GM13976 (cell line): ENCODE results near the gene ZNF610.

Experiments used
- DNase-seq: peaks from one replicate; pipeline ENCODE4 v3.0.0; 2012; ENCODE audit warnings: low spot score
- in situ Hi-C: fragments of 300-500 bp; cut with MboI; formaldehyde crosslinking; loops from one replicate; pipeline ENCODE4 v1.12.0; 2022; ENCODE audit warnings: low sequenced_read_pairs, mixed read lengths, inconsistent platforms; ENCODE audit not compliant: unreplicated experiment
- TF ChIP-seq, protein P1 (sequence below): IDR thresholded peaks from 2 replicates; pipeline ENCODE4 v1.5.1; 2012; ENCODE audit warnings: borderline replicate concordance, mild to moderate bottlenecking; ENCODE audit not compliant: insufficient read depth; ENCODE audit errors: extremely low read depth, missing control alignments, control extremely low read depth

ZNF610 gene

GRCh38 chr19:52397310-52398080 lies 61.5 kb downstream of the ZNF610 start, which contains the start of gene ZNF528:
TSS of gene ZNF528 (plus strand) at chr19:52397849. CDS start at chr19:52402014, 4,165 bp downstream.
- DNase-seq = peak; percentile 94
- TF ChIP-seq, protein P1, sequence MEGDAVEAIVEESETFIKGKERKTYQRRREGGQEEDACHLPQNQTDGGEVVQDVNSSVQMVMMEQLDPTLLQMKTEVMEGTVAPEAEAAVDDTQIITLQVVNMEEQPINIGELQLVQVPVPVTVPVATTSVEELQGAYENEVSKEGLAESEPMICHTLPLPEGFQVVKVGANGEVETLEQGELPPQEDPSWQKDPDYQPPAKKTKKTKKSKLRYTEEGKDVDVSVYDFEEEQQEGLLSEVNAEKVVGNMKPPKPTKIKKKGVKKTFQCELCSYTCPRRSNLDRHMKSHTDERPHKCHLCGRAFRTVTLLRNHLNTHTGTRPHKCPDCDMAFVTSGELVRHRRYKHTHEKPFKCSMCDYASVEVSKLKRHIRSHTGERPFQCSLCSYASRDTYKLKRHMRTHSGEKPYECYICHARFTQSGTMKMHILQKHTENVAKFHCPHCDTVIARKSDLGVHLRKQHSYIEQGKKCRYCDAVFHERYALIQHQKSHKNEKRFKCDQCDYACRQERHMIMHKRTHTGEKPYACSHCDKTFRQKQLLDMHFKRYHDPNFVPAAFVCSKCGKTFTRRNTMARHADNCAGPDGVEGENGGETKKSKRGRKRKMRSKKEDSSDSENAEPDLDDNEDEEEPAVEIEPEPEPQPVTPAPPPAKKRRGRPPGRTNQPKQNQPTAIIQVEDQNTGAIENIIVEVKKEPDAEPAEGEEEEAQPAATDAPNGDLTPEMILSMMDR = no peak
- in situ Hi-C loops = no loop called here

DNA sequence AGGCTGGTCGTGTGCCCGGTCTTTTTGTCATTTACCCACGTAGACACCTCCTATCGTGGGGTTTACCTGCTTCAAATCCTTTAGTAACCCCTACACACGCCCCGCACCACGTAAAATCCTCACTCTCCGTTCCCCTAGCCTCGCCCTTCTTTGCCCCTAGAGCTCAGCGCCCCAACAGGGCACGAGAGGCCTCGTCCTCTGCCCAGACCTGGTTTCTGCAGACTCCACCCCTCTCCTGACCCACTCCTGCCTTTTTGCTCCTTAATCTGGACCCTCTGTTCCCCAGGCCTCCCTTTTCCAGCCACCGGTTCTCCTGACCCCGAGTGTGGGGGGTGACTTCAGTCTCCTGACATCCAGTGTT lies 62.0 kb downstream of the ZNF610 start:
- no peak for DNase-seq
- TF ChIP-seq, protein P1 = no peak
- in situ Hi-C loops = no loop called here

GRCh38 chr19:52410276-52410675 lies 74.2 kb downstream of the ZNF610 start:
- no peak for DNase-seq
- TF ChIP-seq, protein P1 = no peak
- in situ Hi-C loops = no loop called here

- in situ Hi-C loops = no loop called here
- DNase-seq = no peak
- TF ChIP-seq, protein P1 = no peak
Observed at GRCh38 chr19:52415711-52416110, 79.7 kb downstream of the ZNF610 start.
